HEK293 (cell line): ENCODE results near the gene TRIM13.
A peak's percentile ranks its signal among the peaks of the same experiment; 100 is the strongest.

Experiments
- BCL11B ChIP-seq: fragments of 450-650 bp; formaldehyde crosslinking; IDR thresholded peaks from 2 replicates; pipeline ENCODE4 v1.5.1; 2016; ENCODE audit warnings: low read depth, missing biosample characterization, missing genetic modification characterization
- KLF1 ChIP-seq: fragments of 450-650 bp; formaldehyde crosslinking; IDR thresholded peaks from 2 replicates; pipeline ENCODE4 v1.5.1; 2016; ENCODE audit warnings: missing biosample characterization, missing genetic modification characterization
- PRDM4 ChIP-seq: fragments of 450-650 bp; formaldehyde crosslinking; IDR thresholded peaks from 2 replicates; pipeline ENCODE4 v1.5.1; 2017; ENCODE audit warnings: missing biosample characterization, missing genetic modification characterization
- REST ChIP-seq: fragments of 450-650 bp; formaldehyde crosslinking; IDR thresholded peaks from 2 replicates; pipeline ENCODE4 v1.5.1; 2016; ENCODE audit warnings: missing biosample characterization, missing genetic modification characterization
- YY1 ChIP-seq: fragments of 450-650 bp; formaldehyde crosslinking; IDR thresholded peaks from 2 replicates; pipeline ENCODE4 v1.5.1; 2018; ENCODE audit warnings: missing biosample characterization, missing genetic modification characterization
- ZBTB21 ChIP-seq: fragments of 450-650 bp; formaldehyde crosslinking; IDR thresholded peaks from 2 replicates; pipeline ENCODE4 v1.5.1; 2017; ENCODE audit warnings: missing biosample characterization, missing genetic modification characterization
- ZNF132 ChIP-seq: fragments of 450-650 bp; formaldehyde crosslinking; IDR thresholded peaks from 2 replicates; pipeline ENCODE4 v1.5.1; 2017; ENCODE audit warnings: missing biosample characterization, missing genetic modification characterization, borderline replicate concordance
- ZNF157 ChIP-seq: fragments of 450-650 bp; formaldehyde crosslinking; IDR thresholded peaks from 2 replicates; pipeline ENCODE4 v1.5.1; 2016; ENCODE audit warnings: missing biosample characterization, missing genetic modification characterization
- ZNF169 ChIP-seq: fragments of 450-650 bp; formaldehyde crosslinking; IDR thresholded peaks from 2 replicates; pipeline ENCODE4 v1.5.1; 2016; ENCODE audit warnings: missing biosample characterization, missing genetic modification characterization
- ZNF311 ChIP-seq: fragments of 450-650 bp; formaldehyde crosslinking; IDR thresholded peaks from 2 replicates; pipeline ENCODE4 v1.5.1; 2017; ENCODE audit warnings: missing biosample characterization, missing genetic modification characterization, borderline replicate concordance
- ZNF398 ChIP-seq: fragments of 450-650 bp; formaldehyde crosslinking; IDR thresholded peaks from 2 replicates; pipeline ENCODE4 v1.5.1; 2017; ENCODE audit warnings: missing biosample characterization, missing genetic modification characterization
- ZNF404 ChIP-seq: fragments of 450-650 bp; formaldehyde crosslinking; IDR thresholded peaks from 2 replicates; pipeline ENCODE4 v1.5.1; 2017; ENCODE audit warnings: missing biosample characterization, missing genetic modification characterization
- ZNF416 ChIP-seq: fragments of 450-650 bp; formaldehyde crosslinking; IDR thresholded peaks from 2 replicates; pipeline ENCODE4 v1.5.1; 2016; ENCODE audit warnings: missing biosample characterization, missing genetic modification characterization
- ZNF433 ChIP-seq: fragments of 450-650 bp; formaldehyde crosslinking; IDR thresholded peaks from 2 replicates; pipeline ENCODE4 v1.5.1; 2016; ENCODE audit warnings: missing biosample characterization, missing genetic modification characterization, low read depth
- ZNF473 ChIP-seq: fragments of 450-650 bp; formaldehyde crosslinking; IDR thresholded peaks from 2 replicates; pipeline ENCODE4 v1.5.1; 2017; ENCODE audit warnings: missing biosample characterization, missing genetic modification characterization
- ZNF514 ChIP-seq: fragments of 450-650 bp; formaldehyde crosslinking; IDR thresholded peaks from 2 replicates; pipeline ENCODE4 v1.5.1; 2016; ENCODE audit warnings: missing biosample characterization, missing genetic modification characterization
- ZNF548 ChIP-seq: fragments of 450-650 bp; formaldehyde crosslinking; IDR thresholded peaks from 2 replicates; pipeline ENCODE4 v1.5.1; 2016; ENCODE audit warnings: missing biosample characterization, missing genetic modification characterization
- ZNF558 ChIP-seq: fragments of 450-650 bp; formaldehyde crosslinking; IDR thresholded peaks from 2 replicates; pipeline ENCODE4 v1.5.1; 2016; ENCODE audit warnings: missing biosample characterization, missing genetic modification characterization
- ZNF561 ChIP-seq: fragments of 450-650 bp; IDR thresholded peaks from 2 replicates; pipeline ENCODE4 v1.5.1; 2018; ENCODE audit warnings: missing biosample characterization, missing genetic modification characterization, borderline replicate concordance
- ZNF621 ChIP-seq: fragments of 450-650 bp; formaldehyde crosslinking; IDR thresholded peaks from 2 replicates; pipeline ENCODE4 v1.5.1; 2017; ENCODE audit warnings: missing biosample characterization, missing genetic modification characterization
- ZNF624 ChIP-seq: fragments of 450-650 bp; formaldehyde crosslinking; IDR thresholded peaks from 2 replicates; pipeline ENCODE4 v1.5.1; 2017; ENCODE audit warnings: missing biosample characterization, missing genetic modification characterization
- ZNF664 ChIP-seq: fragments of 450-650 bp; formaldehyde crosslinking; IDR thresholded peaks from 2 replicates; pipeline ENCODE4 v1.5.1; 2016; ENCODE audit warnings: missing biosample characterization, missing genetic modification characterization
- ZNF704 ChIP-seq: fragments of 450-650 bp; formaldehyde crosslinking; IDR thresholded peaks from 2 replicates; pipeline ENCODE4 v1.5.1; 2016; ENCODE audit warnings: missing biosample characterization, missing genetic modification characterization
- ZNF707 ChIP-seq: fragments of 450-650 bp; formaldehyde crosslinking; IDR thresholded peaks from 2 replicates; pipeline ENCODE4 v1.5.1; 2016; ENCODE audit warnings: missing biosample characterization, missing genetic modification characterization
- ZNF768 ChIP-seq: fragments of 450-650 bp; formaldehyde crosslinking; IDR thresholded peaks from 2 replicates; pipeline ENCODE4 v1.5.1; 2018; ENCODE audit warnings: missing biosample characterization, mild to moderate bottlenecking, missing genetic modification characterization
- ZSCAN23 ChIP-seq: fragments of 450-650 bp; formaldehyde crosslinking; IDR thresholded peaks from 2 replicates; pipeline ENCODE4 v1.5.1; 2016; ENCODE audit warnings: missing biosample characterization, missing genetic modification characterization
- ZSCAN30 ChIP-seq: fragments of 450-650 bp; IDR thresholded peaks from 2 replicates; pipeline ENCODE4 v1.5.1; 2018; ENCODE audit warnings: missing biosample characterization, mild to moderate bottlenecking, missing genetic modification characterization, moderate library complexity
- ZSCAN4 ChIP-seq: fragments of 450-650 bp; formaldehyde crosslinking; IDR thresholded peaks from 2 replicates; pipeline ENCODE4 v1.5.1; 2017; ENCODE audit warnings: missing biosample characterization, missing genetic modification characterization
- TF ChIP-seq, protein P1 (sequence below): sonication (generic); formaldehyde crosslinking; IDR thresholded peaks from 2 replicates; pipeline ENCODE4 v1.8.1; 2022; ENCODE audit warnings: mild to moderate bottlenecking, moderate library complexity, missing genetic modification reagents

The TRIM13 gene

GRCh38 chr13:49996951-49997895 is at the start of gene TRIM13 (continued):
- no peak for TF ChIP-seq ZNF311 (tag by site-specific recombination)
- TF ChIP-seq ZNF621 (tag by site-specific recombination) = no peak
- TF ChIP-seq, protein P1, sequence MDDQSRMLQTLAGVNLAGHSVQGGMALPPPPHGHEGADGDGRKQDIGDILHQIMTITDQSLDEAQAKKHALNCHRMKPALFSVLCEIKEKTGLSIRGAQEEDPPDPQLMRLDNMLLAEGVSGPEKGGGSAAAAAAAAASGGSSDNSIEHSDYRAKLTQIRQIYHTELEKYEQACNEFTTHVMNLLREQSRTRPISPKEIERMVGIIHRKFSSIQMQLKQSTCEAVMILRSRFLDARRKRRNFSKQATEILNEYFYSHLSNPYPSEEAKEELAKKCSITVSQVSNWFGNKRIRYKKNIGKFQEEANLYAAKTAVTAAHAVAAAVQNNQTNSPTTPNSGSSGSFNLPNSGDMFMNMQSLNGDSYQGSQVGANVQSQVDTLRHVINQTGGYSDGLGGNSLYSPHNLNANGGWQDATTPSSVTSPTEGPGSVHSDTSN (CRISPR knock-in tag) = no peak
- no peak for TF ChIP-seq KLF1 (tag by site-specific recombination)
- peak; percentile 34; the same call in 1 of the 2 replicates for TF ChIP-seq ZNF707 (tag by site-specific recombination)
- TF ChIP-seq ZNF404 = no peak
- peak; percentile 64; the same call in 1 of the 2 replicates for TF ChIP-seq ZNF561 (tag by site-specific recombination)
- TF ChIP-seq ZNF624 (tag by site-specific recombination) = no peak
- no peak for TF ChIP-seq ZSCAN4 (tag by site-specific recombination)
- TF ChIP-seq ZBTB21 (tag by site-specific recombination) = peak; percentile 28; the same call in 1 of the 2 replicates
- no peak for TF ChIP-seq ZNF768 (tag by site-specific recombination)
- TF ChIP-seq ZSCAN23 = peak; percentile 57; the same call in 1 of the 2 replicates
- TF ChIP-seq ZNF473 (tag by site-specific recombination) = no peak
- TF ChIP-seq ZNF558 = no peak
- TF ChIP-seq PRDM4 (tag by site-specific recombination) = no peak
- TF ChIP-seq YY1 (tag by site-specific recombination) = peak; percentile 73
- peak; percentile 79; the same call in 1 of the 2 replicates for TF ChIP-seq BCL11B
- TF ChIP-seq ZNF704 (tag by site-specific recombination) = no peak
- TF ChIP-seq ZSCAN30 = peak; percentile 79
- TF ChIP-seq ZNF132 (tag by site-specific recombination) = no peak
- TF ChIP-seq ZNF548 (tag by site-specific recombination) = no peak
- no peak for TF ChIP-seq ZNF157 (tag by site-specific recombination)
- TF ChIP-seq ZNF416 = no peak
- TF ChIP-seq ZNF169 (tag by site-specific recombination) = no peak
- peak; percentile 68 for TF ChIP-seq REST (tag by site-specific recombination)
- TF ChIP-seq ZNF664 (tag by site-specific recombination) = no peak
- TF ChIP-seq ZNF433 (tag by site-specific recombination) = no peak
- no peak; the same call in 1 of the 2 replicates for TF ChIP-seq ZNF398 (tag by site-specific recombination)
- no peak for TF ChIP-seq ZNF514 (tag by site-specific recombination)
